GM18508 (cell line): ENCODE data around the gene GHITM.
A peak's percentile ranks its signal among the peaks of the same experiment; 100 is the strongest.
"Not testable (repeated sequence)": the region's sequence is repeated elsewhere in the genome, so short reads cannot be mapped to it uniquely, and the experiment has no call there.

Experiments used
- ATAC-seq: cut with Tn5 transposase; IDR thresholded peaks from one replicate; pipeline ENCODE4 v1.9.1; 2021; ENCODE audit warnings: moderate number of reproducible peaks; ENCODE audit not compliant: insufficient read depth, unreplicated experiment

Gene GHITM, protein sequence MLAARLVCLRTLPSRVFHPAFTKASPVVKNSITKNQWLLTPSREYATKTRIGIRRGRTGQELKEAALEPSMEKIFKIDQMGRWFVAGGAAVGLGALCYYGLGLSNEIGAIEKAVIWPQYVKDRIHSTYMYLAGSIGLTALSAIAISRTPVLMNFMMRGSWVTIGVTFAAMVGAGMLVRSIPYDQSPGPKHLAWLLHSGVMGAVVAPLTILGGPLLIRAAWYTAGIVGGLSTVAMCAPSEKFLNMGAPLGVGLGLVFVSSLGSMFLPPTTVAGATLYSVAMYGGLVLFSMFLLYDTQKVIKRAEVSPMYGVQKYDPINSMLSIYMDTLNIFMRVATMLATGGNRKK

GRCh38 chr10:84139126-84140035, at the start of gene GHITM:
Gene GHITM (plus strand): TSS chr10:84139509. CDS start chr10:84141501, 1,992 bp downstream.
- peak; percentile 97 for ATAC-seq

GRCh38 chr10:84095811-84096497, 43.4 kb upstream of the GHITM start:
- ATAC-seq: no peak

DNA sequence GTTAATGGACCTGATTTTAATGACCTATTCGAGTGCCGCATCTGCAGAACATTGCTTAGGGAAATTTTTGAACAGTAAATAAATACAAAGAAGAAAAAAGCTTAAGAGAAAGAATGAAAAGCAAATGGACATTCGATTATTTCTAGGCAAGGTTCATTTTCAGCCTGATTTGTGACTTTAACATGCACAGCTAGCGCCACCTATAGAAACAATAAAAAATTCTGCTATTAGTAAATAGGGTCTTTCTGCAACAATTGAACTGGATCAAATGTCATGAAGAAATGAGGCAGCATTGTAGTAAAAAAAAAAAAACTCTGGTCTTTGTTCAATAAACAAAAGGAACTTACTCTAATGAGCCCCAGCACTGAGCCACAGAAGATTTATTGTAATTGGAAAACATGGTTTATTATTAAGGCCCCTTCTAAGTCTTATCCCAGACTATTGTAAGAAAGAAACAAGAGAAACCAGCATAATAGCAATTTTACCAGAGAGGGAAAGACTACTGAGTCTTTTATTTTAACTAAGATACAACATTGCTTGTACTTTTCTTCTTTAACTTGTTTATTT, 41.4 kb upstream of the GHITM start:
- ATAC-seq: no peak

DNA sequence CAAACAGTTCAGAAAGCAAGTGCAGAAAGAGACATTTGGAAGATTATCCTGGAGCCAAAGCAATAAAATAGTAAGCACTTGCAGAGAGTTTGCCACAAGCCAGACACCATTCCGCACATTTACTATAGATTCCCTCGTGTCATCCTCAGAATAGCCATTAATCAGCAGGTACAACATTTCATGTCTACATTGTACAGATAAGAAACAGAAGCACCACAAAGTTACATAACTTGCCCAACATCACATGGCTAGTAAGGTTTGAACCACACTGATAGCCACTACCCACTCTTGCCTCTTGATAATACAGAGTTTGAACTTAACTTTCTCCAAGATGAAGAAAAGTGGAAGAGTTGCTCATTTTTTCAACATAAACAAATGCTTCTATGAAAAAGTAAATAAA, 40.6 kb upstream of the GHITM start:
- ATAC-seq: no peak

DNA sequence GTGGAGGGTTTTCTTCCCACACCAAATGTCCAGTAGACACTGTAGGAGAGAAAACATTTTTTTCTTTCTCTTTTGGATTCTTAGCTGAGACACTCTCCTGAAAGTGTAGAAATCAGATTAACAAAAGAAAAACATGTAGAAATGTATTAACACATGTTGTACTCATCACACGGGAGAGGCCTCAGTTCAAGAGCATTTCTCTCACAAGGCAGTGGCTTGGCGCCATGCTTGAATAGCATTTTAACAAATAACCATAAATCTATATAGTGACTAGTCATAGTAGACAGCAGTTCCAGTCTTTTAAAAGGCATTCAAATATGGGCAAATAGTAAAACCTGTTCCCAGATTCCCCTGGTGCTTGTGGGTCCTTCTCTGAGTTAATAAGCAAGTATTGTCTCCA, 38.3 kb upstream of the GHITM start:
- no peak for ATAC-seq

- ATAC-seq: no peak
Measured at GRCh38 chr10:84108797-84109196, 30.5 kb upstream of the GHITM start.

GRCh38 chr10:84109772-84110171, 29.5 kb upstream of the GHITM start:
- not testable (repeated sequence) for ATAC-seq

GRCh38 chr10:84113468-84113867, 25.8 kb upstream of the GHITM start:
- not testable (repeated sequence) for ATAC-seq

GRCh38 chr10:84114088-84114667, 25.1 kb upstream of the GHITM start:
- ATAC-seq: no peak

DNA sequence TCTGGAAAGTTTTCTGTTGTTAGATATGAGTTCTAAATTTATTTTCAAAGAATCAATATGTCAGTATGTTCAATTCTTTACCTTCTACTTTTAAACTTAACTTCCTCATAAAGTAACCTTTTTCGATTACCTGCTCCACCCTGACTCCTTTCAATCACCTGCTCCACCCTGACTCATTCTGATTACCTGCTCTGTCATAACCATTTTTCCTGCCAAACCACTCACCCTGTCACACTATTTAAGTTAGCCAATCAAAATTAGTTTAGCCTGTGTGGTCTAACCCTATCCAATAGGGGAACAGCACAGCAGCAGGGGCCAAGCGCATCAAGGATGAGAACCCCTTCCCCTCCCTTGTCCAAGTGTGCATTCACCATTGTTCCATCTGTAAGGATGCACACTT, 22.1 kb upstream of the GHITM start:
- not testable (repeated sequence) for ATAC-seq

DNA sequence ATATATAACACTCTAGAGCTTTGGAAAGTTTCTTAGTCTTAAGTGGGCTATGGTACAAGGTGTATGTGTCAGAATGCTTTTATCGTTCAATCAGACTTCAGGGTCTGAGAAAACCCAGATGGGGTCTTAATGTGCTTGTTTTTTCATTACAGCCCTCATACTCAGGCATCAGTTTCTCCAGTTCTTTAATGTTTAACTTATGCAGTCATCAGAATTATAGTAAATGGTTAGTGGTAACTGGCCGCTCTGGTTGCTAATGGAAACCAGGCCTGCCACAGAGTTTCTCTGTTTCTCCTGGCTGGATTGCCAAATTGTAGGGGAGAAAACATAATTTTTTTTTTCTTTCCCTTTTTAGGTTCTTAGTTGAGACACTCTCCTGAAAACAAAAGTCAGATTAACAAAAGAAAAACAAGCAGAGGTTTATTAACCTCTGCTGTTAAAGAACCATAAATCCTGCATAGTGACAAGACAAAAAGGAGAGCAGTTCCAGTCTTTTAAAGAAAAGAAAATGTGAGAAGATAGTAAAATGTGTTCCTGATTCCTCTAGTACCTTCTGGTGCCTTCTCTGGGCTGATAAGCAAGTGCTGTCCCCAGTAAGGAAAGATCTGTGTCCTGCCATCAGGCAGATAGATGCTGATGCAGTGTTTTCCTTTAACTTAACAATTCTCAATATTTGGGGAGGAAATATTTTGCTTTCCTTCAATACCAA, 21.5 kb upstream of the GHITM start:
- no peak for ATAC-seq

- no peak for ATAC-seq
Measured at GRCh38 chr10:84118395-84119006, 20.8 kb upstream of the GHITM start.

DNA sequence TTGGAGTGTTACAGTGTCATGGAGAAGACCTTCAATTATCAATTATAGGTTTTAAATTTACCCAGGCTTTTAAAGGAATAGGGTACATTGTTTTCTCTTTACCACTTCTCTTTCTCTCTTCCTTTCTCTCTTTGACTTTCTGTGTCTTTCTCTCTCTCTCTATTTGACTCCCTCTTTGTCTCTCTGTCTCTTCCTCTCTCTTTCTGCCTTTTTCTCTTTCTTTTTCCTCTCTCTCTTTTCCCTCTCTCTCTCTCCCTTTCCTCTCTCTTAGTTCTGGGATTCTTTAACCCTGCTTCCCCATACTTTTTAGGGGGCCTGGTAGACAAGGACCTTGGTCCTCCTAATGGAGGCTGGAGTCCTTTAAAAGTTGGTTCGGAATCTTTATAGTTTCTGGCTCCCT, 15.9 kb upstream of the GHITM start:
- no peak for ATAC-seq

- not testable (repeated sequence) for ATAC-seq
Measured at GRCh38 chr10:84125910-84126784, 13.2 kb upstream of the GHITM start.

DNA sequence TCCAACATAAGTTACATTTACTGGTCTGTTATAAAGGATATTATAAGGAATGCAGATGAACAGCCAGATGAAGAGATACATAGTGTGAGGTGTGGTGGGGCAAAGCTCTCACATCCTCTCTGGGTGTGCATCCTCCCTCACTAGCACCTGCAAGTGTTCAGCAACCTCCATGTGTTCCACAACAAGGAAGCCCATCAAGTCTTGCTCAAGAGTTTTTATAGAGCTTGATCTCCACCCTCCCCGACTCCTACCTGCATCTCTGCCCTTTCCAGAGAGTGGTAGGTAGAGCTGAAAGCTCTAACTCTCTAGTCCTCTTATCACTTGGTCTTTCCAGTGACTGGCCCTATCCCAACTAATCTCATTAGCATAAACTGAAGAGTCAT, 12.5 kb upstream of the GHITM start:
- no peak for ATAC-seq

DNA sequence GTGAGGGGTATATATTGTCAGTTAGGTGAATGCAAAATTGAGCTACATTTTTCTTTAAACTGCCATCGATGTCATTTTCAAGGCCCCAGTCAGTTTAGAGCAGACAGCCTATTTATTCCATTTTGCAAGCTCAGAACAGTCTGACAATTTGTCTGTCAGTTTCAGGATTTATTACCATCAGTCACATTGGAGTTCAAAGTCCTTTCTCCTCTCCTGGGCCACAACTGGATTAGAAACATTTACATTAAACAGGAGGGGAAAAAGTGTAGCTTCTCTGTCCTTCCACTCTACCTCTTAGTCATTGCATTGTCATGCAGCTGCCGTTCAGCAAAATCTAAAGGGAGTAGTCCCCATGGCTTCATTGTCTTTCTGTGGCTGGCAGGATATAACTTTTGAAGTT, 3.5 kb upstream of the GHITM start:
- no peak for ATAC-seq

GRCh38 chr10:84137811-84138210, 1.5 kb upstream of the GHITM start:
- ATAC-seq: no peak

DNA sequence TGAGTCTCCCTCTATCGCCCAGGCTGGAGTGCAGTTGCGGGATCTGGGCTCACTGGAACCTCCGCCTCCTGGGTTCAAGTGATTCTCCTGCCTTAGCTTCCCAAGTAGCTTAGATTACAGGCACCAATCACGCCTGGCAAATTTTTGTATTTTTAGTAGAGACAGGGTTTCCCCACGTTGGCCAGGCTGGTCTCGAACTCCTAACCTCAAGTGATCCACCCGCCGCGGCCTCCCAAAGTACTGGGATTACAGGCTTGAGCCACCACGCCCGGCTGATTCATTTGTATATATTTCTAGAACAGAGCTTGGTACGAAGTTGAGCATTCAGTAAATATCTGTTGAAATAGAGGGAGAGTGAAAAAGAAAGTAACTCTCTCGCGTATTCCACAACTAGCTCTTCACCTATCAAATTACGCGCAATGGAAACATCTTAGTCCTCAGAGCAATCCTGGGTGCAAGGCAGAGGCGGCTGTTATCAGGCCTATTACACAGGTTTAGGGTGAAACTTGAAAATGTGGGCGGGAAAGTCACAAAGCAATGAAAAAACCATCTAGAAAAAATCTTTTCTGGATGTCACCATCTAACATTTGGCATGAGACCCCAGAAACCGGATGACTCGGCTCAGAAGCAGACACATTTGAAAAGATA, 707 bp upstream of the GHITM start:
- ATAC-seq: no peak
